HG03103 (cell line): ENCODE data around the gene CCDC77.

Experiments
- ATAC-seq: cut with Tn5 transposase; IDR thresholded peaks from one replicate; pipeline ENCODE4 v1.9.1; 2021; ENCODE audit warnings: low read depth; ENCODE audit not compliant: unreplicated experiment

CCDC77 gene

DNA sequence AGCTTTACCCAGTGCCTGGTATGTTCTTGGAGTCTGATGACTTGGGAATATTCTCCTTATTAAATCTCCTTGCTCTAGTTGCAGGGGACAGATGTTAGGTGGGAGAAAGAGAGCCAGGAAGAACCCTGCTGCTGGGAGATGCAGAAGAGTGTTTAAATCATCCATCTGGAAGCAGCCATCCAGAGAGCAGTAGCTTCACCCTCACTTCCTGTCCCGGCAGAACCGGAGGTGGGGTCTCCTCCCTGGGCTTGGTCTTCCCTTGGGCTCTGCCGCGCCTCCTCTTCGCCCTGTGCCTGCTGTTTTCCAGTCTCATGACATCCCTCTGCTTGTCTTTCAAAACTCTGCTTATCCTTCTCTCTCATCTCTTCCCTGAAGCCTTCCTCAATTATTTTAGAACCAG is 73.8 kb downstream of the CCDC77 start:
- no peak for ATAC-seq

DNA sequence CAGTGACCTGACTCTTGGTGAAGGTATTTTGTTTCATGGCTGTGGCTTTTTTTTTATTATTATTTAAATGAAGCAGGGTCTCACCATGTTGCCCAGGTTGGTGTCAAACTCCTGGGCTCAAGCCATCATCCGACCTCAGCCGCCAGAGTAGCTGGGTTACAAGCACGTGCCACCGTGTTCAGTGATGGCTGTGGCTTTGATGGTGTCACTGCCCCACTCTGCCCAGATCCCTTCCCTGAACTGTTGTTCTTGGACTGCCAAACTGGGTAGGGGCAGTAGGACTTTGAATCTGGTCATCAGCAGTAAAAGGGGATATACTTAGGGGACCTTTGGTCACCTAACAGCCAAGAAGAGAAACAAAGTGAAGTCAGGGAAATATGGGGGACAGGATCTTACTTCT is 77.7 kb downstream of the CCDC77 start:
- no peak for ATAC-seq

DNA sequence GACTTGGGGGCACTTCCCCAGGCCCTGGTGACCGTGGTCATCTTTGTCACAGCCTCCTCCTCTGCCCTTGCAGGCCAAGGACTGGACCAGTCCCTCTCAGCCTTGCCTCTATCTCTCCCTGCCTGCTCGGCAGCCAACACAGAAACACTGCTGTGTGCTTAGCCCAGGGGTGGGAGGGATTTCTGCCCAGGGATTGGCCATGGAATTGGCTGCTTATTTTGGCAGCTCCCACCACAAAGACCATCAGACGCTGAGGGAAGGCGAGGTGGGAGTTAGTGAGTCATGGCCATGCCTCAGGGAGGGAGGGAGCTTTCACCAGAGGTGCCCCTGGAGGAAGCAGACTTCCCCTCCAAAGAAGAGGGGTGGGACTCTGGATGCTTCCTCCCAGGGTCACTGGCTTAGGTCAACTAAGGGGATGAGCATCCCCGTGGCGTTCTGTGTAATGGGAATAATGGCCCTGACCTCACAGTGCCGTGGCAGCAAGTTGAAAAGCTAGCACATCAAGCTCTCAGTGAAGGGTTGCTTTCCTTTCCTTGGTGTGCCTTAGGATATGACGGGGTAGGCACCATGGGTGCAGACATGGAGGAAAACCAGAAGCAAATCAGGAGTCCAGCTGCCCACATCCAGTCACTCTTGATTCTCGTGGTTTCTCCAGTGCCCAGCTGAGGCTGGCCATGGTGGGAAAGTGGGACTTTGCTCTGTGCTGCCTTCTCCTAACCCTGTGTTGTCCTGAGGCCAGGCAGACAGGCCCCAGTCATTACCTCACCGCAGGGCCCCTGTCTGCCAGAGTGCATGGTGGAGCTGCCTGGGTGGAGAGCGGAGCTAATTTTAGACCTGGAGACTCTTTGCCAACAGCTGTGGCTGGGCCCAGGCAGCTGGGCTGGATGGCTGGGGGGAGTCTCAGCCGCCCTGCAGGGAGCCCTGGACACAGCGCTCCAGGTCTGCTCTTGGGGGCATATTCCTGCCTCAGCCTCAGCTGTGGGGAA is 79.7 kb downstream of the CCDC77 start:
- no peak for ATAC-seq

DNA sequence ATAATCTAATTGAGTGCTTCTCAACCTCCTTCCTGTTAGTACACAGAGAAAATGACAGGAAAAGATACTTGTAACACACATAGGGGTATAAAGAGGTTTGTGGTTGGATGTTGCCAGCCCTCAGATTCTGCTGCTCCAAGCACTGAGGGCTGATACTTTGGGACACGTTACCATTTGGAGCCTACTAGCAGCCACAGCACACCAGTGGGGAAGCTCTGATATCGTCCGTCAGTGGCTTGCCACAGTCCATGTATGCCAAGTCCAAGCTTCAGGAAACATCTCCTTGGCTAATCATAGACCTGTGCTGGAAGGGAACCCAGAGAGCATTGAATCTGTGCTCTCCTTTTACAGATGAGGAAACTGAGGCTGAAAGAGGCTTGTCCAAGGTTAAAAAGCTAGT is 80.6 kb downstream of the CCDC77 start:
- ATAC-seq = no peak

DNA sequence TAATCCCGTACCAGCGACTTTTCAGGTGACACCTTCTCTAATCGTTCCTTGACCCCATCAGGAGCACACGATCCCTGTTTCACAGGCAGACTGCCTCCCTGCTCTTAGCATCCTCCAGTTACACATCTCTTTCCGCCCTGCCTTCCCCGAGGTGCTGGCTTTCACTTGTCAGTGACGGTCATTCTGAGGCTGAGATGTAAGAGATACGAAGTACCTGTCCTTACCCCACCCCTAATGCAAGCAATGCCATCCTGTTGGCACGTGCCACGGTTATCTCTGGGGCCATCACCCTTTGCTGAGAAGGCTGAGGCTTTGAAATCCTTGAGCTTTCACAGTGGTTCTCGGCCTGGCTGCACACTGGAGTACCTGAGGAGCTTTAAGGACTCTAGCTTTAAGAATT is 82.7 kb downstream of the CCDC77 start:
- no peak for ATAC-seq

DNA sequence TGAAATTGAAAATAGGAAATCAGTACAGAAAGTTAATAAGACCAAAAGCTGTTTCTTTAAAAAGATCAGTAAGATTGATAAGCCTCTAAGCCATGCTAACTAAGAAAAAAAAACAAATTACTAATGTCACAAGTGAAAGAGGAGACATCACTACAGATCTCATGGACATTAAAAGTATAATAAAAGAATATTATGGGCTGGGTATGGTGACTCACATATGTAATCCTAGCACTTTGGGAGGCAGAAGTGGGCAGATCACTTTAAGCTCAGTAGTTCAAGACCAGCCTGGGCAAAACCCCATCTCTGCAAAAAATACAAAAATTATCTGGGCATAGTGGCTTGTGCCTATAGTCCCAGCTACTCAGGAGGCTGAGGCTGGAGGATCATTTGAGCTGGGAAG is 88.8 kb downstream of the CCDC77 start:
- no peak for ATAC-seq
